ENCODE data around the gene SCNN1B.

- TF ChIP-seq CTCF (IDR thresholded peaks at IDR 0.05) (no peak), POLR2A (IDR thresholded peaks at IDR 0.05) (no peak)
Observed at GRCh38 chr16:23423496-23424049, 121.5 kb downstream of the SCNN1B start.

Data from tibial nerve (tissue), 3 donors.